Measurements from ENCODE around the gene ENAH.

ENAH gene

GRCh38 chr1:225613006-225613405, 39.9 kb downstream of the ENAH start:
- TF ChIP-seq CREB1 (IDR thresholded peaks at IDR 0.05; ENCODE audit: low read depth) (no peak), EP300 (IDR thresholded peaks at IDR 0.05; ENCODE audit: borderline replicate concordance) (no peak), USF1 (IDR thresholded peaks at IDR 0.05) (no peak), NFIC (IDR thresholded peaks at IDR 0.05) (no peak), ZBTB7A (IDR thresholded peaks at IDR 0.05; ENCODE audit: low read depth) (no peak), EGR1 (IDR thresholded peaks at IDR 0.05) (no peak)

- TF ChIP-seq CEBPB (IDR thresholded peaks at IDR 0.05) (peak; percentile 66), USF1 (IDR thresholded peaks at IDR 0.05) (no peak)
These were observed 40.6 kb downstream of the ENAH start for GRCh38 chr1:225612287-225612686.

GRCh38 chr1:225611537-225612223, 41.2 kb downstream of the ENAH start:
- TF ChIP-seq NFIC (IDR thresholded peaks at IDR 0.05) = peak; percentile 72
- TF ChIP-seq RAD21 (IDR thresholded peaks at IDR 0.05; ENCODE audit: low read depth) = 0 out of 2 replicates have a peak, but pooled peaks have one; percentile 8
- TF ChIP-seq ZBTB7A (IDR thresholded peaks at IDR 0.05; ENCODE audit: low read depth) = no peak
- TF ChIP-seq TEAD4 (IDR thresholded peaks at IDR 0.05) = peak; percentile 62
- peak; percentile 44; the same call in 1 of the 2 replicates for TF ChIP-seq EP300 (IDR thresholded peaks at IDR 0.05; ENCODE audit: borderline replicate concordance)
- TF ChIP-seq TCF12 (IDR thresholded peaks at IDR 0.05; ENCODE audit: low read depth) = 0 out of 2 replicates have a peak, but pooled peaks have one; percentile 38
- no peak for TF ChIP-seq FOXM1 (IDR thresholded peaks at IDR 0.05; ENCODE audit: borderline replicate concordance, low read depth)

DNA sequence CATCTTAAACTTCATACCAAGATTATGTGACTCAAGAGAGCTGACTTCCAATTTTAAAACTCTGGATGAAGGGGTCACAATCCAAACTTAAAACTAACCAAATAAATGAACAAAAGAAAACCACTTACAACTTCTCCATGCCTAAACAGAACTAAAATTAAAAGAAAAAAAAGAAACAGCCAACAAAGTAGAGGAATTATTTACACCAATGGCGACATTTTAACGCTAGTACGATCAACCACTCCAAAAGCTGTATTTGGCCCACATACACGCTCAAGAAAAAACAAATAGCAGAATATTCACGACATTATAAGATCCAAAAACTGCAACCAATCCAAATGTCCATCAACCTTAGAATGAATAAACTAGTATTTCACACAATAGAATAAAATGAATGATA, 42.4 kb downstream of the ENAH start:
- no peak for TF ChIP-seq EP300 (IDR thresholded peaks at IDR 0.05; ENCODE audit: borderline replicate concordance)

- TF ChIP-seq FOXM1 (IDR thresholded peaks at IDR 0.05; ENCODE audit: borderline replicate concordance, low read depth) = no peak
- no peak for TF ChIP-seq TAF1 (IDR thresholded peaks at IDR 0.05; ENCODE audit: low read depth)
- TF ChIP-seq REST (IDR thresholded peaks at IDR 0.05; ENCODE audit: low read depth) = no peak
- no peak for TF ChIP-seq YY1 (IDR thresholded peaks at IDR 0.05; ENCODE audit: low read depth)
- TF ChIP-seq EP300 (IDR thresholded peaks at IDR 0.05; ENCODE audit: borderline replicate concordance) = no peak
- TF ChIP-seq CREB1 (IDR thresholded peaks at IDR 0.05; ENCODE audit: low read depth) = no peak
- TF ChIP-seq USF1 (IDR thresholded peaks at IDR 0.05) = no peak
- no peak for TF ChIP-seq RAD21 (IDR thresholded peaks at IDR 0.05; ENCODE audit: low read depth)
- no peak for TF ChIP-seq TCF12 (IDR thresholded peaks at IDR 0.05; ENCODE audit: low read depth)
- no peak for TF ChIP-seq TEAD4 (IDR thresholded peaks at IDR 0.05)
- TF ChIP-seq, protein P1, sequence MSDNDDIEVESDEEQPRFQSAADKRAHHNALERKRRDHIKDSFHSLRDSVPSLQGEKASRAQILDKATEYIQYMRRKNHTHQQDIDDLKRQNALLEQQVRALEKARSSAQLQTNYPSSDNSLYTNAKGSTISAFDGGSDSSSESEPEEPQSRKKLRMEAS (IDR thresholded peaks at IDR 0.05) = no peak
These were observed 44.7 kb downstream of the ENAH start for GRCh38 chr1:225608014-225608796.

DNA sequence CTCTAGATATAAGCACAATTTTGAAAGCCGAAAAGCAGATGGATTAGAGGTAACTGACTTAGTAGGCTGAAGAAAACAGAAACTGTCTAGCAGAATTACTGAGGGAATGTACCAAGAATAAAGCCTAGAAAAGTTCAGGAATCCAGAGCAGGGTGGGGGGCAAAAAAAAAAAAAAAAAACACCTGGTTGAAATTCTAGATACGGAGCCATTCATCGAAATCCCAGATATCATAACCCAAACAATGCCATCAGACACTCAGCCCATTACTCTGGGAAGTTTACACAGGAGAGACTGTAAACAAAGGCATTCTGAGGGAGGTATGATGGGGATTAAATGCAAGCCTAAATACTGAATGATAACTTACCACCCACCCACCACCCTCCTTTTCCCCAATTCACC, 45.6 kb downstream of the ENAH start:
- TF ChIP-seq RAD21 (IDR thresholded peaks at IDR 0.05; ENCODE audit: low read depth) = no peak
- TF ChIP-seq, protein P1 (IDR thresholded peaks at IDR 0.05) = no peak
- TF ChIP-seq TCF12 (IDR thresholded peaks at IDR 0.05; ENCODE audit: low read depth) = no peak
- TF ChIP-seq TEAD4 (IDR thresholded peaks at IDR 0.05) = no peak
- no peak for TF ChIP-seq USF1 (IDR thresholded peaks at IDR 0.05)
- TF ChIP-seq YY1 (IDR thresholded peaks at IDR 0.05; ENCODE audit: low read depth) = no peak
- no peak for TF ChIP-seq CEBPB (IDR thresholded peaks at IDR 0.05)
- TF ChIP-seq FOXM1 (IDR thresholded peaks at IDR 0.05; ENCODE audit: borderline replicate concordance, low read depth) = no peak

Measured in Ishikawa (cell line).